Kidney (tissue), 14 donors: ENCODE results near the gene ZNF836. TPM values are rescaled to one million over a fixed set of nuclear protein-coding genes. Genes with fewer than 3 reads are reported as not detected.

ENCODE experiments used
- DNase-seq, 5 donors: peaks; one replicate each; pipeline ENCODE4 v3.0.0-alpha.2; 2013 to 2020
- FAIRE-seq: peaks from 2 replicates; lab custom pipeline; 2012; peaks lifted over from hg19 to GRCh38; lab: Jason Lieb, UNC
- H3K27ac ChIP-seq, 2 donors: one replicate each; pipeline ENCODE4 v1.7.0; 2013; ENCODE audit warnings: low read depth in 2 of 2, low read length in 2 of 2, inconsistent platforms in 1 of 2
- H3K27me3 ChIP-seq: one replicate; pipeline ENCODE4 v1.7.1; 2013; ENCODE audit warnings: low read length, inconsistent platforms; ENCODE audit not compliant: control insufficient read depth, insufficient read depth
- H3K36me3 ChIP-seq, 3 donors: one replicate each; pipeline versions ENCODE4 v1.7.0 to v1.7.1; 2013; ENCODE audit warnings: low read length in 3 of 3, control low read depth in 1 of 3, inconsistent platforms in 1 of 3; ENCODE audit not compliant: insufficient read depth in 3 of 3, control insufficient read depth in 2 of 3
- H3K4me1 ChIP-seq, 3 donors: one replicate each; pipeline versions ENCODE4 v1.7.0 to v1.7.1; 2013; ENCODE audit warnings: low read length in 3 of 3, inconsistent platforms in 1 of 3, low read depth in 1 of 3; ENCODE audit not compliant: control insufficient read depth in 2 of 3, insufficient read depth in 2 of 3
- H3K4me3 ChIP-seq, 3 donors: one replicate each; pipeline versions ENCODE4 v1.7.0 to v1.8.1; 2013; ENCODE audit warnings: low read length in 3 of 3, control low read depth in 1 of 3, inconsistent platforms in 1 of 3
- H3K9ac ChIP-seq, 3 donors: one replicate each; pipeline versions ENCODE4 v1.7.0 to v1.7.1; 2013; ENCODE audit warnings: low read length in 3 of 3, control low read depth in 1 of 3, inconsistent platforms in 1 of 3
- H3K9me3 ChIP-seq, 3 donors: one replicate each; pipeline versions ENCODE4 v1.7.0 to v1.7.1; 2013; ENCODE audit warnings: low read length in 3 of 3, control low read depth in 1 of 3, inconsistent platforms in 1 of 3; ENCODE audit not compliant: control insufficient read depth in 2 of 3, insufficient read depth in 1 of 3
- intact Hi-C: fragments of 100-400 bp; cut with DNase I; formaldehyde crosslinking; loops from one replicate; pipeline ENCODE4 v1.11.1; 2022
- polyA plus RNA-seq: library from polyadenylated mRNA; stranded (reverse); fragments of 350-450 nt; fragmentation: Illumina TruSeq; extraction: RNeasy Lipid Tissue Mini Kit (QIAGEN cat#74804); gene quantifications from one replicate; pipeline ENCODE4 v1.2.3, GENCODE V29; 2014; ENCODE audit warnings: low read depth, low replicate concordance; ENCODE audit not compliant: insufficient read depth
- total RNA-seq: library from RNA; stranded (reverse); fragmentation: NEBNext Ultra II Directional; extraction: Animal tissue kit (Norgen Biotek cat#: 25700); gene quantifications from one replicate; pipeline ENCODE4 v1.2.1, GENCODE V29; 2021
- TF ChIP-seq, protein P1 (sequence below): IDR thresholded peaks from 3 replicates; pipeline ENCODE4 v1.5.1; 2012; ENCODE audit warnings: mild to moderate bottlenecking, moderate library complexity, borderline replicate concordance; ENCODE audit not compliant: insufficient read depth; ENCODE audit errors: extremely low read depth
- donor health status: control.
- donor health status: control.
- donor health status: control.
- donor health status: control.
- donor health status: control.
- donor health status: DM: yes; HTN: yes; CAD: no.
- donor health status: Normal renal cell carcinoma (clear cell type).

Gene ZNF836
- total and polyA plus RNA-seq, 2 donors from 2014 or later, result 7.1 to 21.9 TPM

DNA sequence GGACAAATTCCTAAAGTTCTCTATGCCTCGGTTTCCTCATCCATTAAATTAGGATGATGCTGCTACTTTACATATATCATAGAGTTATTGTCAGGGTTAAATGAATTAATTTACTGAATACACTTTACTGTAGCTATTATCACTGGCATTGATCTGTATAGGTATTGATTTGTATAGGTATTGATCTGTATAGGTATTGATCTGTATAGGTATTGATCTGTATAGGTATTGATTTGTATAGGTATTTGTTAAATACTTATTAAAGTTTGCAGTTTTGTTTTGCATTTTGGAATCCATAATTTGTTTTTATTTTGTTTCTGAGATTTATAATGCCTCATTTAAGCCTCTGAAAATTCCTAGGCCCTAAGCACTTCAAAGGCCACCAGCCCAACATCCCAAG, 16.0 kb upstream of the ZNF836 start:
- intact Hi-C loops, result no loop called here

DNA sequence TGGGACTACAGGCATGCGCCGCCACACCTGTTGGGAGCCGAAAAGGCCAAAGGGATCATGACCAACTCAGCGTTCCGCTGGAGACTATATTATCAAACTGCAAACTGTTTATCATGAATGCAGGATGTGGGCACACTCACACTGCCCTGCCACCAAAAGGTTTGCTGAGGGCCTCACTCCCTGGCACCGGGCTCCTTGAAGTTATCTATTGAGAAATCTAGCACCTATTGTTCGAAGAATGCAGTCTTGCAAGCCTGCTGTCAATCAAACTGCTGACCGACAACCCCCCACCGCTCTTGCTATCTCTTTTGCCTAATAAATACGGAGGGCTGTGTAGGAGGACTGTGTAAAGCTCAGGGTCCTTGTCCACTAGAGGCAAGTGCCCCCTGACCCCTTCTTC, 5.2 kb upstream of the ZNF836 start:
- FAIRE-seq (no peak), DNase-seq (no peak)
- Histone ChIP-seq H3K27me3 (no peaks in the 10 kb centered on the region), H3K36me3 (no peaks in the 10 kb centered on the region), H3K9me3 (no peaks in the 10 kb centered on the region), H3K9ac (no peak overlapping the region), H3K4me3 (no peak overlapping the region), H3K27ac (no peak overlapping the region), H3K4me1 (peaks cover 3 to 5% (median 4%) of the 10 kb centered on the region in 3 donors)
- TF ChIP-seq, protein P1, sequence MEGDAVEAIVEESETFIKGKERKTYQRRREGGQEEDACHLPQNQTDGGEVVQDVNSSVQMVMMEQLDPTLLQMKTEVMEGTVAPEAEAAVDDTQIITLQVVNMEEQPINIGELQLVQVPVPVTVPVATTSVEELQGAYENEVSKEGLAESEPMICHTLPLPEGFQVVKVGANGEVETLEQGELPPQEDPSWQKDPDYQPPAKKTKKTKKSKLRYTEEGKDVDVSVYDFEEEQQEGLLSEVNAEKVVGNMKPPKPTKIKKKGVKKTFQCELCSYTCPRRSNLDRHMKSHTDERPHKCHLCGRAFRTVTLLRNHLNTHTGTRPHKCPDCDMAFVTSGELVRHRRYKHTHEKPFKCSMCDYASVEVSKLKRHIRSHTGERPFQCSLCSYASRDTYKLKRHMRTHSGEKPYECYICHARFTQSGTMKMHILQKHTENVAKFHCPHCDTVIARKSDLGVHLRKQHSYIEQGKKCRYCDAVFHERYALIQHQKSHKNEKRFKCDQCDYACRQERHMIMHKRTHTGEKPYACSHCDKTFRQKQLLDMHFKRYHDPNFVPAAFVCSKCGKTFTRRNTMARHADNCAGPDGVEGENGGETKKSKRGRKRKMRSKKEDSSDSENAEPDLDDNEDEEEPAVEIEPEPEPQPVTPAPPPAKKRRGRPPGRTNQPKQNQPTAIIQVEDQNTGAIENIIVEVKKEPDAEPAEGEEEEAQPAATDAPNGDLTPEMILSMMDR, result no peak
- intact Hi-C loops, result no loop called here

More for the DNA sequence above, 16.0 kb upstream of the ZNF836 start:
- Histone ChIP-seq H3K9ac (no peak overlapping the region), H3K27ac (no peak overlapping the region), H3K9me3 (no peaks in the 10 kb centered on the region), H3K4me1 (peaks cover 11 to 18% (median 17%) of the 10 kb centered on the region in 3 donors), H3K4me3 (no peak overlapping the region), H3K27me3 (no peaks in the 10 kb centered on the region), H3K36me3 (no peaks in the 10 kb centered on the region)
- no peak for FAIRE-seq
- DNase-seq, result no peak
- TF ChIP-seq, protein P1, result no peak

DNA sequence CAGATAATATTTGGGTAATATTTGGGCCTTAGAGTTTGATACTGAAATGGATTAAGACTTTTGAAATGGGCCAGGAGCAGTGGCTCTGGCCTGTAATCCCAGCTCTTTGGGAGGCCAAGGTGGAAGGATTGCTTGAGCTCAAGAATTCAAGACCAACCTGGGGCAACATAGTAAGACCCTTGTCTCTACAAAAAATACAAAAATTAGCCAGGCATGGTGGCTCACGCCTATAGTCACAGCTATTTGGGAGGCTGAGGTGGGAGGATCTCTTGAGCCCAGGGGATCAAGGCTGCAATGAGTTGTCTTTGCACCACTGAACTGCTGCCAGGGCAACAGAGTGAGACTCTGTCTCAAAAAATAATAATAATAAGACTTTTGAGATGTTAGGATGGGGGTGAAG, 926 bp upstream of the ZNF836 start:
- Histone ChIP-seq H3K27ac (peak overlapping the region in 1 of 2 donors; percentile 92), H3K9me3 (no peaks in the 10 kb centered on the region), H3K4me1 (peaks cover 3 to 10% (median 7%) of the 10 kb centered on the region in 3 donors), H3K36me3 (peaks cover 2 to 6% (median 6%) of the 10 kb centered on the region in 3 donors), H3K27me3 (no peaks in the 10 kb centered on the region), H3K4me3 (peak overlapping the region in 1 of 3 donors; percentile 98), H3K9ac (peak overlapping the region in 1 of 3 donors; percentile 92)
- TF ChIP-seq, protein P1, result no peak
- FAIRE-seq (no peak), DNase-seq (no peak)
- intact Hi-C loops, result no loop called here
